Karpas-422 (cell line): Measurements from ENCODE around the gene EIF4E2. TPM values are rescaled to one million over a fixed set of nuclear protein-coding genes. Genes with fewer than 3 reads are reported as not detected.

Experiments
- DNase-seq: peaks from one replicate; pipeline ENCODE4 v3.0.0-alpha.2; 2015
- H2AFZ ChIP-seq: fragments of 200-600 bp; sonication (generic); 2 replicates; pipeline ENCODE4 v1.6.1; 2014; ENCODE audit warnings: antibody characterized with exemption, low read length, mixed read lengths
- H3K27ac ChIP-seq: fragments of 200-600 bp; sonication (generic); 2 replicates; pipeline ENCODE4 v1.5.1; 2014; ENCODE audit warnings: mild to moderate bottlenecking, low read length, moderate library complexity
- H3K27me3 ChIP-seq: fragments of 200-600 bp; sonication (generic); 2 replicates; pipeline ENCODE4 v1.6.1; 2014; ENCODE audit warnings: low read length, mixed read lengths
- H3K36me3 ChIP-seq: fragments of 200-600 bp; sonication (generic); 2 replicates; pipeline ENCODE4 v1.6.1; 2014; ENCODE audit warnings: low read length, mixed read lengths; ENCODE audit not compliant: insufficient read depth
- H3K4me1 ChIP-seq: fragments of 200-600 bp; sonication (generic); 2 replicates; pipeline ENCODE4 v1.6.1; 2014; ENCODE audit warnings: mild to moderate bottlenecking, low read length, mixed read lengths
- H3K4me2 ChIP-seq: fragments of 200-600 bp; sonication (generic); 2 replicates; pipeline ENCODE4 v1.6.1; 2014; ENCODE audit warnings: low read length, low read depth, mild to moderate bottlenecking; ENCODE audit not compliant: poor library complexity, severe bottlenecking
- H3K4me3 ChIP-seq: fragments of 200-600 bp; sonication (generic); 2 replicates; pipeline ENCODE4 v1.5.1; 2014; ENCODE audit warnings: mild to moderate bottlenecking, antibody characterized with exemption, low read length, mixed read lengths
- H3K79me2 ChIP-seq: fragments of 200-600 bp; sonication (generic); 2 replicates; pipeline ENCODE4 v1.6.1; 2014; ENCODE audit warnings: mild to moderate bottlenecking, low read length, mixed read lengths
- H3K9ac ChIP-seq: fragments of 200-600 bp; sonication (generic); 2 replicates; pipeline ENCODE4 v1.6.0; 2014; ENCODE audit warnings: low read length
- H3K9me2 ChIP-seq: fragments of 200-600 bp; sonication (generic), shearing (Covaris generic); replicated peaks from 2 replicates; pipeline ENCODE4 v1.6.0; 2014; ENCODE audit warnings: mild to moderate bottlenecking, low read length, moderate library complexity; ENCODE audit not compliant: insufficient read depth
- H3K9me3 ChIP-seq: fragments of 300-700, 200-600 bp; sonication (generic); 2 replicates; pipeline ENCODE4 v1.6.1; 2014; ENCODE audit warnings: low read length, mixed read lengths
- H4K20me1 ChIP-seq: fragments of 200-600 bp; sonication (generic); 2 replicates; pipeline ENCODE4 v1.6.1; 2014; ENCODE audit warnings: mild to moderate bottlenecking, antibody characterized with exemption, low read length, low read depth; ENCODE audit not compliant: insufficient read depth
- total RNA-seq: library from RNA; depleted of rRNA; stranded (reverse); fragments of >200 nt; shearing (Covaris generic); gene quantifications from 2 replicates; pipeline ENCODE4 v1.2.3, GENCODE V29; 2014; ENCODE audit warnings: low replicate concordance

EIF4E2 gene
- total RNA-seq, 1 experiment from 2014 or later, result 53.0 TPM

- Histone ChIP-seq H2AFZ (no peak overlapping the region), H4K20me1 (no peaks in the 10 kb centered on the region), H3K79me2 (no peaks in the 10 kb centered on the region), H3K4me1 (peaks cover 3% of the 10 kb centered on the region; the same call in 1 of the 2 replicates), H3K9me2 (no peaks in the 10 kb centered on the region), H3K27me3 (no peaks in the 10 kb centered on the region), H3K9me3 (no peaks in the 10 kb centered on the region), H3K9ac (no peak overlapping the region), H3K36me3 (no peaks in the 10 kb centered on the region), H3K4me2 (no peak overlapping the region), H3K4me3 (no peak overlapping the region), H3K27ac (no peak overlapping the region)
- no peak for DNase-seq
These were observed 44.6 kb upstream of the EIF4E2 start for GRCh38 chr2:232505856-232506255.

DNA sequence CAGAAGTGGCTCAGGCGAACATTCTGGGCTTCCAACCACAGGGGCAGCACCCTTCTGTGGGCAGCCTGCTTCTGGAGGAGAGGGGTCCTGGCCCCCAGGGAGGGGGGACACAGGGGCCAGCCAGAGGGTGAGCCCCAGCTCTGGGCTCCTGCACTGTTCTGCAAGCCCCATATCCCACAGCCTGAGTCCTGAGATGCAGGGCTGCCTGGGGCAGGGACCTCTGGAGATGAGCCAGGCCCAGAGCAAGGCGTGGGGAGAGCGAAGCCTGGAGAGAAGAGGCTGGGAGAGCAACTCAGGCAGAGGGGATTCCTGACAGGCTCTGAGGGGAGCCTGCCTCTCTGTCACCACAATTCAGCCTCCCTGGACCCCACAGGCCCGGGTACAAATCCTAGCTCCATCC lies 43.8 kb upstream of the EIF4E2 start:
- Histone ChIP-seq H3K4me1 (peaks cover 7% of the 10 kb centered on the region), H3K27me3 (no peaks in the 10 kb centered on the region), H2AFZ (no peak overlapping the region), H4K20me1 (no peaks in the 10 kb centered on the region), H3K36me3 (no peaks in the 10 kb centered on the region), H3K27ac (no peak overlapping the region), H3K9me3 (no peaks in the 10 kb centered on the region), H3K9ac (no peak overlapping the region), H3K4me3 (no peak overlapping the region), H3K4me2 (no peak overlapping the region), H3K79me2 (no peaks in the 10 kb centered on the region), H3K9me2 (no peaks in the 10 kb centered on the region)
- no peak for DNase-seq

GRCh38 chr2:232508251-232508650 lies 42.2 kb upstream of the EIF4E2 start:
- no peaks in the 10 kb centered on the region for H3K9me3 ChIP-seq
- DNase-seq, result no peak
- no peaks in the 10 kb centered on the region for H3K9me2 ChIP-seq
- no peak overlapping the region for H3K4me2 ChIP-seq
- no peak overlapping the region for H3K27ac ChIP-seq
- no peaks in the 10 kb centered on the region for H3K79me2 ChIP-seq
- no peak overlapping the region for H3K9ac ChIP-seq
- no peaks in the 10 kb centered on the region for H3K27me3 ChIP-seq
- no peak overlapping the region for H2AFZ ChIP-seq
- H3K36me3 ChIP-seq, result no peaks in the 10 kb centered on the region
- no peaks in the 10 kb centered on the region for H4K20me1 ChIP-seq
- peaks cover 12% of the 10 kb centered on the region for H3K4me1 ChIP-seq
- no peak overlapping the region for H3K4me3 ChIP-seq

DNA sequence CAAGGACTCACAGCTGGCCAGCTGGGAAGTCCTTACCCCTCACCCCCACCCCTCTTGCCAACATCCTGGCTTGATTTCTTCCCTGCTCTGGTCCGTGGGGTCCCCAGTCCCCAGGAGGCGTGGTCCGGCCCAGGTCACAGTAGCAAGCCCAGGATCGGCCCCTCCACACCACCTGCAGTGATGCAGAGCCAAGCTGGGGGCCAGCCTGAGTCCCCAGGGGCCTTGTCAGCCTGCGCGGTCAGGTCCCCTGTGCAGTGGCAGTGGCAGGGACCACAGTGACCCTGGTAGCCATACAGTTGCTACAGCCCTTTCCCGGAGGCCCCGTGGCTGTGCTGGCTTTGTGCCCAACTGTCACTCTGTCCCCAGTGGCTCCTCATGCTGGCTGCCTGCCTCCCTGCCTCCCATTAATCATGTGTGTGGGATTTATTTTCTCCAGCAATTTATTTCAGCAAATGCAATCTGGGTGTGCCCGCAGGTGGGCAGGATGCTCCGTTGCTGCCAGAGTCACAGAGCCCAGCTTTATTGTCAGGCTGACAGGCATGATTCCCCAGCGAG lies 39.1 kb upstream of the EIF4E2 start:
- H3K4me2 ChIP-seq, result no peak overlapping the region
- no peak overlapping the region for H2AFZ ChIP-seq
- no peaks in the 10 kb centered on the region for H3K79me2 ChIP-seq
- H3K4me3 ChIP-seq, result no peak overlapping the region
- H3K9me2 ChIP-seq, result no peaks in the 10 kb centered on the region
- DNase-seq, result no peak
- no peaks in the 10 kb centered on the region for H3K36me3 ChIP-seq
- H4K20me1 ChIP-seq, result no peaks in the 10 kb centered on the region
- peaks cover 12% of the 10 kb centered on the region for H3K4me1 ChIP-seq
- H3K27me3 ChIP-seq, result no peaks in the 10 kb centered on the region
- H3K9me3 ChIP-seq, result no peaks in the 10 kb centered on the region
- no peak overlapping the region for H3K9ac ChIP-seq
- no peak overlapping the region for H3K27ac ChIP-seq

- Histone ChIP-seq H4K20me1 (no peaks in the 10 kb centered on the region), H3K9ac (no peak overlapping the region), H3K9me3 (no peaks in the 10 kb centered on the region), H3K36me3 (no peaks in the 10 kb centered on the region), H3K27me3 (no peaks in the 10 kb centered on the region), H3K27ac (no peak overlapping the region), H3K79me2 (no peaks in the 10 kb centered on the region), H2AFZ (no peak overlapping the region), H3K4me2 (no peak overlapping the region), H3K9me2 (no peaks in the 10 kb centered on the region), H3K4me3 (no peak overlapping the region), H3K4me1 (peaks cover 12% of the 10 kb centered on the region)
- no peak for DNase-seq
These were observed 37.9 kb upstream of the EIF4E2 start for GRCh38 chr2:232512602-232513001.

GRCh38 chr2:232513353-232513752 lies 37.1 kb upstream of the EIF4E2 start:
- H3K9me3 ChIP-seq, result no peaks in the 10 kb centered on the region
- no peaks in the 10 kb centered on the region for H3K36me3 ChIP-seq
- no peak overlapping the region for H2AFZ ChIP-seq
- H3K9ac ChIP-seq, result no peak overlapping the region
- H3K79me2 ChIP-seq, result no peaks in the 10 kb centered on the region
- peaks cover 12% of the 10 kb centered on the region for H3K4me1 ChIP-seq
- DNase-seq, result no peak
- H3K4me2 ChIP-seq, result no peak overlapping the region
- no peaks in the 10 kb centered on the region for H4K20me1 ChIP-seq
- no peaks in the 10 kb centered on the region for H3K27me3 ChIP-seq
- no peak overlapping the region for H3K4me3 ChIP-seq
- no peak overlapping the region for H3K27ac ChIP-seq
- no peaks in the 10 kb centered on the region for H3K9me2 ChIP-seq

DNA sequence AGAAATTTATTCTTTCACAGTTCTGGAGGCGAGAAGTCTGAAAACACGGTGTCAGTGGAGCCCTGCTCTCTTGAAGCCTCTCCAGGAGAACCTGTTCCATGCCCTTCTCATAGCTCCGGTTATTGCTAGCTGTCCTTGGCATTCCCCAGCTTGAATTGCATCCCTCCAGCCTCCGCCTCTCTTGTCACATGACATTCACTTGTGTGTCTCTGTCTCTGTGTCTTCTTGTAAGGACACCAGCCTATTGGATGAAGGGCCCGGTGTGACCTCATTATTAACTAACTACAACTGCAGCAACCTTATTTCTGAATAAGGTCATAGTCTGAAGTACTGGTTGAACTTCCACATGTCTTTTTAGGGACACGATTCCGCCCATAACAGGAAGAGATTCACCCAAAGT lies 34.9 kb upstream of the EIF4E2 start:
- H3K9me2 ChIP-seq, result no peaks in the 10 kb centered on the region
- no peaks in the 10 kb centered on the region for H4K20me1 ChIP-seq
- no peak for DNase-seq
- peaks cover 12% of the 10 kb centered on the region for H3K4me1 ChIP-seq
- H3K9me3 ChIP-seq, result no peaks in the 10 kb centered on the region
- H3K9ac ChIP-seq, result no peak overlapping the region
- no peaks in the 10 kb centered on the region for H3K27me3 ChIP-seq
- no peak overlapping the region for H3K27ac ChIP-seq
- H2AFZ ChIP-seq, result no peak overlapping the region
- no peaks in the 10 kb centered on the region for H3K36me3 ChIP-seq
- H3K79me2 ChIP-seq, result no peaks in the 10 kb centered on the region
- no peak overlapping the region for H3K4me2 ChIP-seq
- H3K4me3 ChIP-seq, result no peak overlapping the region

GRCh38 chr2:232516551-232516950 lies 33.9 kb upstream of the EIF4E2 start:
- H3K4me2 ChIP-seq, result no peak overlapping the region
- no peaks in the 10 kb centered on the region for H4K20me1 ChIP-seq
- no peak overlapping the region for H3K27ac ChIP-seq
- no peak for DNase-seq
- H3K79me2 ChIP-seq, result no peaks in the 10 kb centered on the region
- no peaks in the 10 kb centered on the region for H3K9me3 ChIP-seq
- no peaks in the 10 kb centered on the region for H3K27me3 ChIP-seq
- no peaks in the 10 kb centered on the region for H3K9me2 ChIP-seq
- no peak overlapping the region for H3K4me3 ChIP-seq
- H3K9ac ChIP-seq, result no peak overlapping the region
- no peaks in the 10 kb centered on the region for H3K36me3 ChIP-seq
- no peak overlapping the region for H2AFZ ChIP-seq
- peaks cover 7% of the 10 kb centered on the region for H3K4me1 ChIP-seq

GRCh38 chr2:232518844-232519243 lies 31.6 kb upstream of the EIF4E2 start:
- H3K4me1 ChIP-seq, result peaks cover 3% of the 10 kb centered on the region; the same call in 1 of the 2 replicates
- no peaks in the 10 kb centered on the region for H3K27me3 ChIP-seq
- no peak overlapping the region for H3K27ac ChIP-seq
- H3K9ac ChIP-seq, result no peak overlapping the region
- no peaks in the 10 kb centered on the region for H3K9me2 ChIP-seq
- H3K9me3 ChIP-seq, result no peaks in the 10 kb centered on the region
- H3K4me2 ChIP-seq, result no peak overlapping the region
- H2AFZ ChIP-seq, result no peak overlapping the region
- no peaks in the 10 kb centered on the region for H4K20me1 ChIP-seq
- H3K79me2 ChIP-seq, result no peaks in the 10 kb centered on the region
- no peaks in the 10 kb centered on the region for H3K36me3 ChIP-seq
- H3K4me3 ChIP-seq, result no peak overlapping the region
- DNase-seq, result no peak
